Glutamatergic neuron (in vitro differentiated cells): Measurements from ENCODE around the gene PPM1G. TPM values are rescaled to one million over a fixed set of nuclear protein-coding genes. Genes with fewer than 3 reads are reported as not detected.

Experiments used
- DNase-seq: peaks from one replicate; pipeline ENCODE4 v3.0.0; 2022
- H3K27ac Mint-ChIP-seq: one replicate; pipeline ENCODE4 v1.8.0; 2020; ENCODE audit warnings: mild to moderate bottlenecking, mixed read lengths, inconsistent platforms; ENCODE audit not compliant: unreplicated experiment
- H3K27me3 Mint-ChIP-seq: one replicate; pipeline ENCODE4 v1.8.0; 2020; ENCODE audit warnings: mild to moderate bottlenecking, moderate library complexity, mixed read lengths, inconsistent platforms; ENCODE audit not compliant: unreplicated experiment
- H3K36me3 Mint-ChIP-seq: one replicate; pipeline ENCODE4 v1.8.0; 2020; ENCODE audit warnings: mild to moderate bottlenecking, mixed read lengths, inconsistent platforms; ENCODE audit not compliant: unreplicated experiment
- H3K4me1 Mint-ChIP-seq: one replicate; pipeline ENCODE4 v1.8.0; 2020; ENCODE audit warnings: mild to moderate bottlenecking, low read depth, mixed read lengths, inconsistent platforms; ENCODE audit not compliant: unreplicated experiment
- H3K4me3 Mint-ChIP-seq: one replicate; pipeline ENCODE4 v1.8.0; 2020; ENCODE audit warnings: mild to moderate bottlenecking, mixed read lengths, inconsistent platforms; ENCODE audit not compliant: unreplicated experiment
- H3K9me3 Mint-ChIP-seq: one replicate; pipeline ENCODE4 v1.8.0; 2020; ENCODE audit warnings: mild to moderate bottlenecking, moderate library complexity, mixed read lengths, inconsistent platforms; ENCODE audit not compliant: unreplicated experiment
- CTCF ChIP-seq: fragments of 200-600 bp; sonication (generic); IDR thresholded peaks from one replicate; pipeline ENCODE4 v1.5.0; 2021; ENCODE audit not compliant: partially characterized antibody, unreplicated experiment
- long read RNA-seq: library from polyadenylated mRNA; unstranded; transcript quantifications from one replicate; pipeline ENCODE4 v2.0.0, GENCODE V29; 2020; ENCODE audit not compliant: unreplicated experiment
- total RNA-seq: library from RNA; stranded (reverse); fragmentation: NEBNext Ultra II Directional; extraction: Animal tissue kit (Norgen Biotek cat#: 25700); gene quantifications from one replicate; pipeline ENCODE4 v1.2.1, GENCODE V29; 2021; ENCODE audit not compliant: unreplicated experiment

PPM1G gene, protein sequence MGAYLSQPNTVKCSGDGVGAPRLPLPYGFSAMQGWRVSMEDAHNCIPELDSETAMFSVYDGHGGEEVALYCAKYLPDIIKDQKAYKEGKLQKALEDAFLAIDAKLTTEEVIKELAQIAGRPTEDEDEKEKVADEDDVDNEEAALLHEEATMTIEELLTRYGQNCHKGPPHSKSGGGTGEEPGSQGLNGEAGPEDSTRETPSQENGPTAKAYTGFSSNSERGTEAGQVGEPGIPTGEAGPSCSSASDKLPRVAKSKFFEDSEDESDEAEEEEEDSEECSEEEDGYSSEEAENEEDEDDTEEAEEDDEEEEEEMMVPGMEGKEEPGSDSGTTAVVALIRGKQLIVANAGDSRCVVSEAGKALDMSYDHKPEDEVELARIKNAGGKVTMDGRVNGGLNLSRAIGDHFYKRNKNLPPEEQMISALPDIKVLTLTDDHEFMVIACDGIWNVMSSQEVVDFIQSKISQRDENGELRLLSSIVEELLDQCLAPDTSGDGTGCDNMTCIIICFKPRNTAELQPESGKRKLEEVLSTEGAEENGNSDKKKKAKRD
- total RNA-seq = 84.9 TPM
- long read RNA-seq, transcript PPM1G-201 (10 exons, 2,311 nt) = major isoform, 124 of 182 reads
- long read RNA-seq, partial matches to known transcripts = 50 of 182 reads
- long read RNA-seq, other reads (novel, unspliced or antisense) = 8 of 182 reads

DNA sequence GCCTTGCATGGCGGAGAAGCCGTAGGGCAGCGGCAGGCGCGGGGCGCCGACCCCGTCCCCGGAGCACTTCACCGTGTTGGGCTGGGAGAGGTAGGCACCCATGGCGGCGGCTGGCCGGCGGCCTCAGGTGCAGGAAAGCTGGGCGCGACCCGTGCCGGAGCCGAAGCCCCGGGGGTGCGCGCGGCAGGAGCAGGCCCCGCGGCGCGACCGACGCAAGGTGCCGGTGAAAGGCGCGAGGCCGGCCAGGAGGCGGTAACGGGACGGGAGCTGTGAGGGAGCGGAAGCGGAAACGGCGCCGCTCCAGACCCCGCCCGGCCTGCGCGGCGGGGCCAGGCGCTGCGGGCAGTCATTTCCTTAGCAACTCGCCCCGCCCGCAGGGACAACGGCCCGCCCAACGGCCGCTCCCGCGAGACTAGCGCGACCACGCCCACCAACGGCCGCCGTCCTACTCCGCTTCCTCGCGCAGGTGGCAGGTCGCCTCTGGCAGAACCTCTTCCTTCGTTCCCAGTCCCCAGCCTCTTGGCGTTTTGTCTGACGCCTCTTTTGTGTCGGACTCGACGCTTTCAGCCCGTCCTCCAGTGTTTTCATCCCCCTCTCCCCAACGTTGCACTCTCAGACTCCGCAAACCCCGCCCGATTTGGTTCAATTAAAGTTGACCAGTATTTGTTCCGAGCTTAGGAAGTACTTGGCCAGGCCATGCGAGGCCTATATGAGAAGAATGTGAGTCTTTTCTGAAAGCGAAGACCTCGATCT is at the start of gene PPM1G:
Gene PPM1G (minus strand): TSS at position 271 of the 753 bp plus-strand sequence. CDS start 169 bp downstream, at position 102.
- H3K27me3 Mint-ChIP-seq = peaks cover 7% of the 10 kb centered on the region
- peaks cover 13% of the 10 kb centered on the region for H3K4me1 Mint-ChIP-seq
- TF ChIP-seq CTCF = no peak
- H3K9me3 Mint-ChIP-seq = no peaks in the 10 kb centered on the region
- H3K36me3 Mint-ChIP-seq = peaks cover 4% of the 10 kb centered on the region
- H3K4me3 Mint-ChIP-seq = peak within 1 kb of the TSS; percentile 94
- DNase-seq = peak; percentile 98
- H3K27ac Mint-ChIP-seq = peak within 1 kb of the TSS; percentile 88

GRCh38 chr2:27453968-27454367 is 44.6 kb upstream of the PPM1G start:
- Mint-ChIP-seq H3K9me3 (no peaks in the 10 kb centered on the region), H3K27ac (no peak overlapping the region), H3K36me3 (peaks cover 6% of the 10 kb centered on the region), H3K27me3 (no peaks in the 10 kb centered on the region), H3K4me3 (no peak overlapping the region), H3K4me1 (peaks cover 1% of the 10 kb centered on the region)
- DNase-seq = no peak
- no peak for TF ChIP-seq CTCF

DNA sequence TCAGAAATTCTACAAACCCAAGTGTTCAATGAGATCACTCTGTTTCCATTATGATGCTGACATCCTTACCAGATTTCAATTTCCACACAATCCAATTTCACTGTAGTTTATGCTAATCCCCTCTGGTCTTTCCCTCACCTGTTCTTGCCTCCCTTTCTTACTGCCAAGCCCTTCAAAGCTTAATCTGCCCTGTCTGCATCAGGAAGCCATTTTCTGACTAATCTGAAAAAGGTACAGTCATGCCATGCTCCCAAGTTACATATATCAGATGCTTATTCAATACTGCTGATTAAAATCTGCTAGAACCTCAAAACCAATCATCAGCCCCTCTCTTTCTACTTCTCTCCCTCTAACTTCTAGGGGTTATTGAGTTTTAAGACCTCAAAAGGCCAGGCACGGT is 41.7 kb upstream of the PPM1G start:
- Mint-ChIP-seq H3K27me3 (no peaks in the 10 kb centered on the region), H3K27ac (no peak overlapping the region), H3K4me1 (no peaks in the 10 kb centered on the region), H3K4me3 (no peak overlapping the region), H3K36me3 (peaks cover 6% of the 10 kb centered on the region), H3K9me3 (no peaks in the 10 kb centered on the region)
- no peak for DNase-seq
- no peak for TF ChIP-seq CTCF

GRCh38 chr2:27448381-27448780 is 39.0 kb upstream of the PPM1G start:
- Mint-ChIP-seq H3K4me3 (no peak overlapping the region), H3K4me1 (no peaks in the 10 kb centered on the region), H3K36me3 (peaks cover 6% of the 10 kb centered on the region), H3K27me3 (no peaks in the 10 kb centered on the region), H3K27ac (no peak overlapping the region), H3K9me3 (no peaks in the 10 kb centered on the region)
- no peak for DNase-seq
- TF ChIP-seq CTCF = no peak
